8988T (cell line): Measurements from ENCODE around the gene PRKAR1B.

Experiments used
- DNase-seq: peaks from one replicate; pipeline ENCODE4 v3.0.0; 2011

The PRKAR1B gene

DNA sequence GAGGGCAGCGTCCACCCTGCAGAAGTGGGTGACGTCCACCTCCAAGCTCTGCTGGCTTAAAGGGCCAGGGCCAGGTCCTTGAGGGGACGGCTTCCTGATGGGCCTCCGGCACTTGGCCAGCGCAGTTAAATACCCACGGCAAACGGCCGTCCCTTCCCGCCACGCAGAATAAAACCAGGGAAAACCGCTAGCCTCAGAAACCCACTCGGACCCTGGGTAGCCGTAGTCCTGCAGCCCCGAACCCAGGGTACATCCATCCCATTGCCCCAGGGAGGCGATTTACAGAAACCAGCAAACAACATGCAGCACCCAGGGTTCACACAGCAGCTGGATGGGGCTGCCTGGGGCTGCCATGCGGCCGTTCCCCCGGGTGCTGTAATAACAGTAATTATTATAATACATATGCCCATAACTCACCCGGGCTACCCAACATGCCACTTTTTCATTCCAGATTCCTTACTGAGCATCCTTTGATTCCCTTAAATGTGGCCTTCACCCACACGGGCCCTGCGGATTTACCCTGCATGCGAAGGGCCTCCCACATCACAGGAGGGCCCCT lies 126.0 kb downstream of the PRKAR1B start:
- no peak for DNase-seq

DNA sequence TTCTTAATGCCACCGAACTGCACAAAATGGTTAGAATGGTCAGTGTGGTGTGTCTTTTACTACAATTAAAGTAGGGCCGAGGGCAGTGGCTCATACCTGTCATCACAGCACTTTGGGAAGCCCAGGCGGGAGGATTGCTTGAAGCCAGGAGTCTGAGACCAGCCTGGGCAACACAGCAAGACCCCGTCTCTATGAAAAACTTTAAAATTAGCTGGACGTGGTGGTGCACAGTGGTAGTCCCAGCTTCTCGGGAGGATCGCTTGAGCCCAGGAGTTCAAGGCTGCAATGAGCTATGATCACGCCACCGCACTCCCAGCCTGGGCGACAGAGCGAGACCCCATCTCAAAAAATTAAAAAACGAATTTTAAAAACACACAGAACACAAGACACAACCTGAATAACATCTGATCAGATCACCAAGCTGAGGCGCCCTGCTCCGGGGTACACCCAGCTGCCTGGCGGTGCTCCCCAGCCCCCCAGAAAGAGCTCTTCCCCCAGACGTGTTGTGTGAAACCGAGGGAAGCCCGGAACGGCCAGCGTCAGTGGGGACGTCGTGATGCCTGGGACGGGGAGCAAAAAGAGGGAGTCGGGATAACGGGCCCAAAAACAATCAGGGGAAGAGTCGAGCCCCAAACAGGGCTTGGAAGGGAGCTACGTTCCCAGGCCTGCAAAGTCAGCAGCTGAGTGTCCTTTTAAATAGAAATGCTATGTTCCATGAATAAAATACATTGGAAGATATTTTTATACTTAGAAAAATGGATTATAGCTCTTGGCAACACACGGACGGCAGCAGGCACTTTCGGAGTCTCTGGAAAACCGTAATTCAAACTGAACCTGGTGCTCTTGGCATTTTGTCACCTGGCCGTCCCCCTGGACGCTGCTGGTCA lies 126.7 kb downstream of the PRKAR1B start:
- no peak for DNase-seq

DNA sequence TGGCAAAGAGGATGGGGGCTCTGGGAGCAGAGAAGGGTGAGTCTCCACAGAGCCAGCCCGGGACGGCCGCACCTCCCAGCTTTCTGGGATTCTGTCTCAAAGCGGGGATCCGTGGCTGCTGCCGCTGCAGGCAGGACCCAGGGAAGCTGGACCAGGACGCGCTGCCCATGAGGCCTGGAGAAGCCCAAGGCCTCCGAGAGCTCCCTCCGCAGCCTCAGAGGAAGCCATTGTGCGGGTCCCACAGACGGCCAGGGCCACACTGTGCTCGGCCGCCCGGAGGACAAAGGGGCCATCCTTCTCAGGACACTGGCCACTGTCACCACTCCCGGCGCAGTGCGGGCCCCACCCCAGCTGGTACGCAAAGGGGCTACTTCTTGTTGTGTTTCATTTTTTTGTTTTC lies 128.2 kb downstream of the PRKAR1B start:
- DNase-seq: no peak

DNA sequence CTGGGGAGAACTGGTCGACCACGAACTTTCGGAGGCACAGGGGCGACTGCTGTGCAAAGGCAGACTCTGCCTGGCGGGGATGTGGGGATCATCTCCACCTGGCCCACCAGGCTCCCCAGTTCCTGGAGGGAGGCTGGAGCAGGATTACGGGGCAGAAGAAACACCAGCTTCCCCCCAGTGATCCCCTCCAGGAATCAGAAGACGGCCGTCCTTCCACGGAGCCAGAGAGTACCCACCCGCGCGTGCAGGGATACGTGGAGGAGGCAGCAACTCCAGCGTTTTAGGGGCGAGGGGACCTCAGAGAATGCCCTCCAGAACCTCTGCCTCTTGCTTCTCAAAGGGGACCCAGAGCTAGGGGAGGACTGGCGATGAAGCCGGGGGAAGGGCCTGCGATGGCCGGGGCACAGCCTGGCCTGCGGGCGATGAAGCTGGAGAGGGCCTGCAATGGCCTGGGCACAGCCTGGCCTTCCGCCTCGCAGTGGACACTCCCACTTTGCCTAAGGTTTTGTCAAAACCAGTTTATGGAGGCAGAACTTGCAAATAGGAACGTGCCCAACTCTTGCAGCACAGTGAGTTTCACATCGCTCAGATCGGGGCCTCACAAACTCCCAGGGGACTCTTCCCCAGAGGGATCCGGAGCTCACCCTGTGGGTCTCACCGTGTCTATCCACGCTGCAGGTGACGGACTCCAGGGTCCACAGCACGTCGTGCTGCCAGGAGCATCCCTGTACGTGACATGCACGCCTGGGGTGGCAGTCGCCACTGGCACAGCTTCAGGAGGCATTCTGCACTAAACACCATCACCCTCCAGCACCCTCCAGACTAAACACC lies 129.5 kb downstream of the PRKAR1B start:
- DNase-seq: no peak

DNA sequence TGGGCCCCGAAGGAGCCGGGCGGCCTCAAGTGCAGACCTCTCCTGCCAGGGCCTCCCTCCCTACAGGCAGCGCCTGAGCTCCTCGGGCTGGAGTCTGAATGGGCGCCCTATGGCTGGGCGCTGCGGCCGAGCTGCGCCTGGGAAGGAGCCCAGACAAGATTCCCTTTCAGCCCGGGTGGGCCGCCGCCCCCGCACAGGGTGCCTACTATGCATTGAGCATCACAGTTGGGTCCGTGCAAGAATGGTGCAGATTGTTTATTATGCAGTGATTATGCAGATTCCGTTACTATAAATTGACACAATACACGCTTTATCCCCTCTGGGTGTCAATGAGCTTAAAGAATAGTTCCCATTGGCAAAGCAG lies 130.3 kb downstream of the PRKAR1B start:
- DNase-seq: no peak

DNA sequence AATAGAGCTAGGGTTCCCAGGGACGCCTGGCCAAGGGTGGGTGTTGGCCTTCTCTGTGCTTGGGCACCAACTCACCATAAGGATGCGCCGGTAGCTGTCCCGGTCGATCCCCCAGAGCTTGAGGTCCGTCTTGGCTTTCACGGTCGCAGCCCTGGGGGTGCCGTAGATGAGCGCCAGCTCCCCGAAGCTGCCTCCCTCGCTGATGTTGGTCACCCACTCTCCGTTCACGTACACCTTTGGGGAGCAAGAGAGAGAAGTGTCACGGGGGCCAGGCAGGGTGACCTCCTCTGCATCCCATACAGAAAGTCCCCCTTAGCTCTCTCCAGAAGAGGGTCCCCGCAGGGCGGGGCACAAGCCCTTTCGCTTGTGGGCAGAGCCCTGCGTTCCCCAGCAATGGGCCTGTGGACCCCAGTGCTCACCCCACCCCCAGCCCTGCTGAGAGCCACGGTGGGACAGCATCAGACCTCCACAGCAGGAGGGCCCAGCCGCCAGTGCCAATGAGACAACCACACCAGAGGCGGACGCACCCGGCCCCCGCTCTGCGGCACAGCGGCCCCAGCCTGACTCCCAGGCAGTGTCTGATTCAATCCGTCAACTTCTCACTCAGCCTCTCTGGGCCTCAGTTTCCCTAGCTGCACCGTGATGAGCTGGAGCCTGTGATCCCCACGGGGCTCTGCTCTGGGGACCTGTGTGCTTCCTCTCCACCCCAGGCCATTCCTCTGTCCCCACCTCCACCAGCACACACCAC lies 130.8 kb downstream of the PRKAR1B start:
- DNase-seq: no peak

DNA sequence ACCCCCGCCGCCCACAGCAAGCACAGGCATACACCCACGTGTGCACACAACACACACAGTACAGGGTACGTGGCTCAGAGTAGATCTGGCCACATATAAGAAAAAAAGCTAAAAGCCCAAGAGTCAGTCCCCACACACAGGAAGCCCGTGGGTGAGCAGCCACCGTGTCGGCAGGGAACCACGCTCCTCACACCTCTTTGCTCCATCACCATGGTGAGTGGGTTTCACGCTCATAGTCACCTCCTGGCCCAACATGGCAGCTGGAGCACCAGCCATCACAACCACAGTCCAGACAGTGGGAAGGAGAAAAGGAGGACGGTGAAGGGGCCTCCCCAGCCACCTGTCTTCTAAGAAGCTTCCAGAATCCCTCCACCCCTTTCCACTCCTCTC lies 131.5 kb downstream of the PRKAR1B start:
- DNase-seq: no peak

DNA sequence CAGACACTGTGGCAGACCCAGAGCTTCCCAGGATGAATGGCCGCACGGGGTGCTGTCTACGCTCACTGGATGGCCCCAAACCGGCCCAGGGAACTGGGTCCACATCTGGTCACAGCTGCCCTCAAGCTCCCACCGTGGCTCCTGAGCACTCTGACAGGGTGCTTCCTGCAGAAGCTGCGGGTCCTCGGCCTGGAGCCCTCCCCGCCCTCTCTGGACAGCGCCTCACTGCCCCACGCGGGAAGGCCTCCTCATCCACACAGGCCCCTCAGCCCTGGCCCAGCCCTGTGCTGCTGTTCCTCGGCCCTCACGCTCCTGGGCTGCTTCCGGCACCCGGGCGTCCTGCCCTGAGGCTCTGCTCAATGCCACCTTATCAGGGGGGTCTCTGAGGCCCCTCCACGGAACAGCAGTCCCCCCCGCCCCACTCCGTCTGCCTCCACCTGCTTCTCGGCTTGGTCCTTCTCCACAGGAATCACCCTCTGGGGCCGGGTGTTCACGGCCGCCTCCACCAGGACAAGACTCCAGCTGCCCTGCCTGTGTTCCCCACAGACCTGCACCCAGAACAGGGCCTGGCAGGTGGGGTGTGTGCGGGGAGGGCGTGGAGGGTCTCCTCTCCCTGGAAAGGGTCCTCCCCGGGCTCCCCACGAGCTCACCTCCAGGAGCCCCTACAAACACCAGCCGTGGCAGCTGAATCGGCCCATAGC lies 132.0 kb downstream of the PRKAR1B start:
- DNase-seq: no peak

DNA sequence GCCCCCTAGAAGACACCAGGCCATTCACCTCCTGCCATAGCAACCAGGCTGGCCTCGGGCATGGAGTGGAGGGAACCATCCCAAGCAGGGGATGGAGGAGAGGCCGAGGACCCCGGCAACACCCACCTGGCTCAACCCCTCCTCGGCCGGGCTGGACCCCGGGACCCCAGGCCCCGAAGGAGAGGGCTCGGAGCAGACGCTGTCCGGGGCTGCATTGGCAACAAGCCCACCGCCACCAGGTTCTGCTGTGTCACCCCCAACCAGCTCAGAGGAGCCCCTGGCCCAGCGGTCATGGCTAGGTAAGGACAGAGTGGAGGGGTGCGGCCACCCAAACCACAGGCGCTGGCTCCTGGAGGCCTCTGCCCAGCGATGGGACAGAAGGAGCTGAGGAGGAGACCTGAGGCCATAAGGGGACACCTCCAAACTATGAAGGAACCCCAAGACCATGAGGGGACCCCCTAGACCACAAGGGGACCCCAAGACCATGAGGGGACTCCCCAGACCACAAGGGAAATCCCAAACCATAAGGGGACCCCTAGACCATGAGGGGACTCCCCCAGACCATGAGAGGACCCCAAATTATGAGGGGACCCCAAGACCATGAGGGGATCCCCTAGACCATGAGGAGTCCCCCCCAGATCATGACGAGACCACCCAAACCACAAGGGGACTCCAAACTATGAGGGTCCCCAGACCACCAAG lies 132.7 kb downstream of the PRKAR1B start:
- no peak for DNase-seq

DNA sequence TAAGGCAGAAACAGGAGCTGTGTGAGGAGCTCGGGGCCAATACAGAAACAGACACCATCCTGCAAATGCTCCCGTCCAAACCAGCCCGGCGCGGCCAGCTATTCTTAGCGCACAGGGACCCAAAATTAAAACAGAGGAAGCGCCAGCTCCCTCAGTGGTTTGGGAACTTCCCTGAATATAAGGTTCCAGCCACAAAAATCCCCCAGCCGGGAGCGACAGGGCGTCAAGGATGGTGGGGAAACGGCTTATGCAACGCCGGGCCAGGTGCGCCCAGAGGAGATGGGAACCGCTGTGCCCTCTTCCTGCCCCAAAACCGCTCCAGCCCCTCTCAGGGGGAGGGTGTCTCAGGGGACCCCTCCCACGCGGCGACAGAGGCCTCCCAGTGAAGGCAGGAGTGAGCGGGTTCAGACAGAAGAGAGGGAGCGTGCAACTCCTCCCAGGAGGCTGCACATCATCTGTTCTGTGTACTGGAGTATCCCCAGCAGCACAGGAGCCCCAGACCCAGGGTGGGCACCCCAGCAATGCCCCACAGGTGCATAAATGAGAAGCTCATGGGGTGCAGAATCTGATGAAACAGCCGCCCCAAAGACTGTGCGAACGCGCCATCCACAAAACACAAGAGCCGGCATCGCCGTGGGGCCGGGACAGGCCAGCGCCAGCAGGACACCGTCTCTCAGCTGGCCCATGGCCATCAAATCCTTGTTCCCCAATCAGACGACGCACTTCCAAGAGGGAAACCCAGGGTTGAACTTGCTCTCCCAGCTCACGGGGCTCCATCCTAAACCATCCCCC lies 133.6 kb downstream of the PRKAR1B start:
- no peak for DNase-seq

DNA sequence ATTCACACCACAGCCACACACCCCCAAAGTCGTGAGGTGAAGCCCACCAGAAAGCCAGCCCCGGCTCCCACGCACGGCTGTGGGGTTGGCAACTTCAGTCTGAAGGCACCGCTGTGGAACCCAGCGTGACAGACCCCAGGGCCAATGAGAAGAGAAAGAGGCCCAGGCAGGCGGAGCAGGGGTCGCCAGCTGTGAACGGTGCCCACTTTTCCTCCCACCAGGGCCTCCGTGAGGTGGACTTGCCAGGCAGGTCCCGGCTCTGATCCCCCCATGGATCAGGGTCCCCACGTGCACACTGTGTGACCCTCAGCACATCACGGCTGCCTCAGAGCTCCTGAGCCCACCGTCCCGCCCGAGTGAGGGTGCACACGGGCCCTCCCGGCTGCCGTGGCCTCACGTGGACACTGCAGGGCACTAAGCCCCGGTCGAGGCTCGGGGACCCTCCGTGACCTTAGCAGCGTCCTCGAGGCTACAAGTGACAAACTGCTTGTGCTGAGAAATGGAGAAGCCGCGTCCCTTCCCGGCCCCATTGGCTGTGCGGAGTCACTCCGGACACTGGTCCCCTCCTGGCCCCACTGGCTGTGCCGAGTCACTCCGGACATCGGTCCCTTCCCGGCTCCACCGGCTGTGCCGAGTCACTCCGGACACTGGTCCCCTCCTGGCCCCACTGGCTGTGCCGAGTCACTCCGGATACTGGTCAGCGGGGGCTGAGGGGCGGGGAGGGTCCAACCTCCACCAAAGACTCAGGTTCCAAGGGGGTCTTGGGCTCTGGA lies 135.0 kb downstream of the PRKAR1B start:
- no peak for DNase-seq

DNA sequence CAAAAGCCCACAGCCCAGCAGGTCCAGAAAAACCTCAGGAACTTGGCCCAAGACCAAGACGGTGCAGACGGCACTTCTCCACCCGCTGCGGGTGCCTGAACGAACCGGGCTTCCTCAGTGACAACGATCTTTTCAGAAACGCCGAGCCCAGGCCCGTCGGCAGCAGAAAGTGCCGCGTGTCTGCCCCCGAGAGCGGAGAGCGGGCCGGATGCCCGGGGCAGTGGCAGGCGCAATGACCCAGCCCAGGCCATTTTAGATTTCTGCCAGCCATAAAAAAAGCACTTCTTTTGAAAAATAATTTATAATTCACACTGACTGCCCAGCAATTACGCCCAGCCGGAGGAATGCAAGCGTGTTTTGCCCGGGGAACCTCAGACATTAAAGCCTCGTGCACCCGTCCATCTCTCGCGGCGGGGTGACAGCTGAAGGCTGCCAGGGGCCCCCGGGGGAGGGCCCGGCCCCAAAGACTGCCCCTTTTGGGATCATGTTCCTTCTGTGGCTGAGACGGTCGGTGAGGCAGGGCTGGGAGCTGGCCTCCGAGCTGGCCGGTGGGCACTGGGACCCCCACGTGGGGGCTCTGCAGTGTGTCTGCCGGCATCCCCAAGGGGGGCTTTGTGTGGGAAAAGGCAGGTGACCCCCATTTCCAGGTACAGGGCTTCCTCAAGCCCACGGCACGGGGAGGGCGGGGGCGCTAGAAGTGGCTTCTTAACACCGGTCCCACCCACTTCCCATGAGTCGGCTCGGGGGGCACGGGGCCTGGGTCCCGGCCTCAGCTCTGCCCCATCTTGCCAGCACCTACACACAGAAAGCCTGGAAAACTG lies 136.1 kb downstream of the PRKAR1B start:
- no peak for DNase-seq

DNA sequence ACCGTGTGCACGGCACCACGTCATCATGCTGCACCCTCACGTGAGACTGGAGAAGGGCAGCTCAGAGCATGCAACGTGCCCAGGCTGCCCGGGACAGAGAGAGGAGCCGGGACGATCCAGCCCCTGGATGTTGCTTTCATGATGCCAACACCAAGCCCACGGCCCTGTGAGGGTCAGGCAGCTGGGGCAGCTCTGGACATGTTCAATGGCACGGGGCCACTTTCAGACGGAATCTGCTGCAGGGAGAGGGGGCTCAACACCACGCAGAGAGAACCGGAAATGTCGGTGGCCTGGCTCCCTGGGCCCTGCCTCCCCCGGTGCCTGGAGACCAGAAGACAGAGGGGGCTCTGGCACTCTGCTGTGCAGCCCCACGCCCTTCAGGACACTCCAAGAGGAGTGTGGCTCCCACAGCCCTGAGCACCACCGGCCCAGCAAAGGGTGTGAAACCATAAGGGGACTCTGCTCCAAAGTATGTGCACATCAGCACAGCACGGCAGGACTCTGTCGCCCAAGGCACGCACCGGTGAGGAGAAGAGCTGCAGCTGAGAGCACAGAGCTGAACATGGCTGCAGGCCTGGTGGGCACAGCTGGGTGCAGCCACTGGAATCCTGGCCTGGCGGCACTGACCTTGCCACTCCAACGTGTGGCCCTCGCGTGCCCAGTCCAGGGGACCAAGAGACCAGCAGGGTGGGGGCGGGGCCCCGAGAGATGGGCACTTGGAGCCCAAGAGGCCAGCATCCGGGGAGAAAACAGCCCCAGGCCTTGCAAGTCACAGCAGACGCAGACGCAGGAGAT lies 137.1 kb downstream of the PRKAR1B start:
- no peak for DNase-seq

DNA sequence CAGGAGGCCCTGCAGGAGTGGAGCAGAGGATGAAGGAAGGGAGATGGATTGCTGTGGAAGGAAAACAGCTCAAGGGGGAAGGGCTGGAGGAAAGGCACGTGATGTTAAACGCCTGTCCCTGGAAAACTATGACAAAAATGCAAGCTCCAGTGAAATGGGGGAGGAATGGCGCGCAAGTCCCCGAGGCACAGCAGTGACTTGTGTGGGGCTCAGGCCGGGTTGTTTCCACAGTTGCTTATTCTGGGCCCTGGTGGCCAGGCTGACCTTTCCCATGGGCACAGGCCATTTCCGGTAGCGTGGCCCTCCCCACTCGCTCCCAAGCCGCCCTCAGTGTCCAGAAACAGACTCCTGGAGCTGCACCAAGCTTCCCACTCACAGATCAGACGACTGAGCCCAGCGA lies 139.3 kb downstream of the PRKAR1B start:
- no peak for DNase-seq

DNA sequence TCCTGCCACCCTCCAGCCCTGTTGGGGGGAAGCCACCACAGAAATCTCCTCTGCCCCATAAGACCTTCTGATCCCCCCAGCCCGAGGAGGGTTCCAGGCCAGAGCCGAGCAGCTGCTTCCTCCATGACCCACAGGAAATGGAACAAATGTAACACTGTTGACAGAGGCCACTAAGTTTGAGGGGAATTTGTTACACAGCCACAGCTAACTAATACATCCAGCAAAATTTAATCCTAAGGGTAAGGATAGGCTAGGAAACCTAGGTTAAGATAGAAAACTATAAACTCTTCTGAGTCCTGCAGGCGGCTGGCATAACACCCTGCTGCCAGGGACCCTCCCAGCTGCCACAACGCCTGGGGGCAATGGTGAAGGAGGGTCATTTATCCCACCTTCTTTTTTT lies 140.6 kb downstream of the PRKAR1B start:
- no peak for DNase-seq

DNA sequence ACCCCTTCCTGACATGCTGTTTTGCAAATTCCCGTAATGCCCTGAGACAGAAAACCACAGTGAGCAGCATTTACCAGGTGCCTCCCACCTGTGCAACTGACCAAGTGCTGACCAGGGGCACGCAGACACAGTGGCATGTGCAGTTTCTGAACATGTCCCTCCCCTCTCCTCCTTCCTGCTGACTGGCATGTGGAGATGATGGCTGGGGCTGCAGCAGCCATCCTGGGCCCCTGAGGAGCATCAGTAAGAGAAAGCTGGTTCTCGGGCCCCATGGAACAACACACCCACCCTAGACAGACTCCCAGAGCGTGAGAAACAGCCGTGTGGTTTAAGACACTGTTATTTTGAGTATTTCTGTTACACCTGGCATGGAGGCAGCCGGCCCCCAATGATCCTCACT lies 141.2 kb downstream of the PRKAR1B start:
- DNase-seq: no peak

DNA sequence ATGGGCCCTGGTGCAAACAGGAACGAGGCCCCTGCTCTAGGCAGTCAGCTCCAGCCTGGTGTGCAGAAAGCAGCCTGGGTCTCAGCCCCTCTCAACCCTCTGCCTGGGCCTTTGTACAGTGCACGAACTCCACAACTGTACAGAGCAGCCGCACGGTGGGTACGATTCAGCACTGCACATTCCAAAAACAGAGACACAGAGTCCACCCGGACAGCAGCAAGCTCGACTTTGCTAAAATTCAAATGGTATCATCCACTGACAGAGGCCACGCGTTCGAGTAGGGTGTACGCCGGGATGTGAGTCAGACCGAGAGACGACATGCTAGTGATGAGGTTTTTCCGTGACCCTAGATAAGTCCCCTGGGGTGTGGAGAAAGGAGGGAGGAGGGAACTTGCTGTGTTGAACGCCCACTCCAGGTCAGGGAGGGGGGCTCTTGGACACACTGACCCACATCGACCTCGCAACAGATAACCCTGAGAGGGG lies 141.8 kb downstream of the PRKAR1B start:
- no peak for DNase-seq

DNA sequence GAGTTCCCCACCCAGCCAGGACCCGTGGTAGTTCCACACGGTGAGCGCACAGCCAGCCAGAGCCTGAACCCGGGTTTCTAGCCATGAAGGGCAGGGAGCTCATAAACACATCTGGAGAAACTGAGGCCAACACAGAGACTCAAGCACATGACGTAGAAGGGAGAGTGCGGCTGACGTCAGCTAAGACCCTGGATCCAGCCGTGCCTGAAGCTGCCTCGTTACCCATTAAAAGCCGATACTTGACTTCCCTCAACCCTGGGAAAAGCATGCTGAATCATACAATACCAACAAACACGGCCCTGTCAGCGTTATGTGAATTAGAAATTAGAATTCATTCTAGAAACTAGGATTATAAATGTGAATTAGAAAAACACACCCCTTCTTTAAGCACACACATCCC lies 142.3 kb downstream of the PRKAR1B start:
- DNase-seq: no peak
